NCI-H510A (cell line): ENCODE results near the gene COX4I1.
"Not testable (repeated sequence)": the region's sequence is repeated elsewhere in the genome, so short reads cannot be mapped to it uniquely, and the experiment has no call there.

Experiments used
- DNase-seq: peaks from one replicate; lab custom pipeline; 2025; lab: John Stamatoyannopoulos, UW

The COX4I1 gene

GRCh38 chr16:85824161-85825135 lies 25.0 kb downstream of the COX4I1 start:
- no peak for DNase-seq

- no peak for DNase-seq
Measured at GRCh38 chr16:85825326-85825725, 25.8 kb downstream of the COX4I1 start.

- no peak for DNase-seq
Measured at GRCh38 chr16:85826686-85827247, 27.3 kb downstream of the COX4I1 start.

- DNase-seq: no peak
Measured at GRCh38 chr16:85828166-85828565, 28.7 kb downstream of the COX4I1 start.

- no peak for DNase-seq
Measured at GRCh38 chr16:85829171-85829719, 29.8 kb downstream of the COX4I1 start.

GRCh38 chr16:85829751-85830445 lies 30.4 kb downstream of the COX4I1 start:
- DNase-seq: no peak

GRCh38 chr16:85830821-85831220 lies 31.3 kb downstream of the COX4I1 start:
- DNase-seq: no peak

- no peak for DNase-seq
Measured at GRCh38 chr16:85832570-85833218, 33.2 kb downstream of the COX4I1 start.

- no peak for DNase-seq
Measured at GRCh38 chr16:85833219-85833920, 33.9 kb downstream of the COX4I1 start.

GRCh38 chr16:85834741-85835140 lies 35.2 kb downstream of the COX4I1 start:
- no peak for DNase-seq

GRCh38 chr16:85835227-85835751 lies 35.8 kb downstream of the COX4I1 start:
- no peak for DNase-seq

- DNase-seq: no peak
Measured at GRCh38 chr16:85835956-85836705, 36.6 kb downstream of the COX4I1 start.

- no peak for DNase-seq
Measured at GRCh38 chr16:85836706-85837582, 37.4 kb downstream of the COX4I1 start.

GRCh38 chr16:85837654-85838053 lies 38.2 kb downstream of the COX4I1 start:
- DNase-seq: not testable (repeated sequence)

- no peak for DNase-seq
Measured at GRCh38 chr16:85838381-85838780, 38.9 kb downstream of the COX4I1 start.

- no peak for DNase-seq
Measured at GRCh38 chr16:85838876-85839585, 39.5 kb downstream of the COX4I1 start.

GRCh38 chr16:85839681-85840240 lies 40.3 kb downstream of the COX4I1 start:
- DNase-seq: no peak

- DNase-seq: no peak
Measured at GRCh38 chr16:85840395-85840794, 40.9 kb downstream of the COX4I1 start.
